GM19438 (cell line): ENCODE measurements around the gene STK40.
A peak's percentile ranks its signal among the peaks of the same experiment; 100 is the strongest.

Source experiments
- ATAC-seq: cut with Tn5 transposase; IDR thresholded peaks from one replicate; pipeline ENCODE4 v1.9.1; 2021; ENCODE audit warnings: low read depth; ENCODE audit not compliant: unreplicated experiment

STK40 gene

DNA sequence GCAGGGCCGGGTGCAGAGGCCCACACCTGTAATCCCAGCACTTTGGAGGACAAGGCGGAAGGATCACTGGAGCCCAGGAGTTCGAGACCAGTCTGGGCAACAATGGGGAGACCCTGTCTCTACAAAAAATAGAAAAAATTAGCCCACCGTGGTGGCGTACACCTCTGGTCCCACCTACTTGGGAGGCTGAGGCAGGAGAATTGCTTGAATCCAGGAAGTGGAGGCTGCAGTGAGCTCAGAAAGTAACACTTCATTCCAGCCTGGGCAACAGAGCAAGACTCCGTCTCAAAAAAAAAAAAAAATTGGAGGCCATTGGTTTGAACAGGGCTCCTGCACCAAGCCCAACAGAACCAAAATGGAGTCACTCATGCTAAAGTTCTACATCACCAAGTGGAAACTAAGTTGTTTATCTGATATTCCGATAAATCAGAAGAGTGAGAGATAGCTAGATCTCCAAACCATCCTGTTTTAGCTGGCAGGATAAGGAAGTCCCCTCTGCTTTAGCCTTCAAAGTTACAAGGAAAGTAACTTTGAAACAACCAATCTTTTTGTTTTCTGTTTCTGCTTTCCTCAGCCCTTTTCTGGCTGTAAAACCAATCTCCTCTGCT lies 12.8 kb upstream of the STK40 start:
- ATAC-seq, result no peak

DNA sequence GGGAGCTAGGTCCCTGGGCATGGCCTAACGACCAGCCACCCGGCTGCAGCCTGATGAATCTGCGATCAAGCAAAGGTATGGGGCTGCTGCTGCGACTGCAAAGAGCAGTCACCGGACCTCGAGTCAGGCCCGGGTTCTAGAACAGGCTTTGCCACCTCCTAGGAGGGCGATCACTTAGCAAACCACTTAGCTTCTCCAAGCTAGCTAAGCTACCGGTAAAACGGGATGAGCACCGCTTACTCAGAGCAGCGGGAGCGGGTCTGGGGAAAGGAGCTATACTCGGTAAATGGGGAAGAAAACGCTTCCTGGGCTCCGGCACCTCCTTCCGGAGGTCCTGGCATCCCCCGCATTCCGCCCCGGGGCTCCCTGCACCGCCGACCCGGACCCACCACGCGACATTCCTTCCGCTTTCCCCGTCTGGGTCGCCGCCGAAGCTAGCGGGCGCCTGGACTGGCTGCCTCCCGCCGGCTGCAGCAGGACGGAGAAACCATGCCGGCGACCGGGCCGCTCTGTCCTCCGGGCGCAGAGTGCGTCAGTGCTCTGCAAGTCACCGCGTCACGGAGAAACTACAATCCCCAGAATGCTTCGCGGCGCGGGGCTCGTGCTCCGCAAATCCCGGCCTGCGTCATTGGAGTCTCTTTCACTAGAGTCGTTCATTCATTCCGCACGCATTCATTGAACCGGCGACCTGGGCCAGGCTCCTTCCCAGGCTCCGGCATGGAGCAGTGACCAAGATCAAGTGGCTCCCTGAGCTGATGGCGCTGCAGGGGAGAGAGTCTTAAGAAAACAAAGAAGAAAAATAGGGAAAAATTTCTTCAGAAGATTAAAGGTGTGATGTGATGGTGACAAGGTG lies 11.9 kb upstream of the STK40 start, which contains the start of gene LSM10:
TSS of gene LSM10 (minus strand) at position 531 of the 853 bp plus-strand sequence. CDS start 3,779 bp downstream, outside the sequence.
- peak; percentile 50 for ATAC-seq

DNA sequence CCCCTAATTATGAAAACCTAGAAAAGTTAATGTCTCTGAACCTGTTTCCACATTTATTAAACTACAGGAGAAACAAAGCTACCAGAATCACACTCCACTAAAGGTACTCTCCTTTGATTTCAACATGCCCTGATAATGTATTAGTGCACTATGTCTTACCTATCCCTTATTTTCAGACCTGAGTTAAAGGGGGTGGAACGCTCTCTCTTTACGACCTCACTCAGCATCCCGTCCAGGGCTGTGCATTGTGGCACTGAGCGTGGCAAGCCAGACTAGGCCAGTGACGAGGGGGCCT lies 11.3 kb upstream of the STK40 start:
- ATAC-seq, result no peak

DNA sequence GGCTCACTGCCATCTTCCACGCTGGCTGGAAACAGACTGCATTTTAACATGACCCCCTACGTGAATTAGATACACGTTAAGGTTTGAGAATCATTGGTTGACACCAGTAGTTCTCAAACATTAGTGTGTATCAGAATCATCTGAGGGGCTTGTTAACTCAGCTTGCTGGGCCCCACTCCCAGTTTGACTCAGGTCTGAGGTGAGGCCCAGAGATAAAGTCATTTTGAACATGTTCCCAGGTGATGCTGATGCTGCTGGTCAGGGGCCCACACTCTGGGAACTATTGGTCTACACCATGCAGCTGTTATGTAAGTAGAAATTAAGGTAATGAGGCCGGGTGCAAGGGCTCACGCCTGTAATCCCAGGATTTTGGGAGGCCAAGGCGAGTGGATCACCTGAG lies 10.6 kb upstream of the STK40 start:
- no peak for ATAC-seq

DNA sequence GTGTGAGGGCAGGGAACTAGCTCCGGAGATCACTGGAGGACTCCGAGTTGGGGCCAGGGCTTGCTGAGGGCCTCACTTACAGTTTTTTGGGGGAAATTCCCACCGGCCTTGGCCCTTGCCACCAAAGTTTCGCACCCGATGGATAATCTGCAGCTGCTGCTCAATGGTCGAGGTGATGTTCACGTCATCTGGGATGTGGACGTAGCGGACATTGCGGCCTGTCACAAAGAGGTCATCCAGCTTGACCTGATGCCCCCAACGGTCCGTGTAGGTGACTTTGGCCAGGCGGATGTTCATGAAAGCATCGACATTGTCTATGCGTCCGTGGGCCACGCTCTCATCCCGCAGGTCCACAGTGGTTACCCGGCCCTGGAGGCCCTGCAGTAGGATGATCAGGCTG lies 8.0 kb upstream of the STK40 start:
- no peak for ATAC-seq

DNA sequence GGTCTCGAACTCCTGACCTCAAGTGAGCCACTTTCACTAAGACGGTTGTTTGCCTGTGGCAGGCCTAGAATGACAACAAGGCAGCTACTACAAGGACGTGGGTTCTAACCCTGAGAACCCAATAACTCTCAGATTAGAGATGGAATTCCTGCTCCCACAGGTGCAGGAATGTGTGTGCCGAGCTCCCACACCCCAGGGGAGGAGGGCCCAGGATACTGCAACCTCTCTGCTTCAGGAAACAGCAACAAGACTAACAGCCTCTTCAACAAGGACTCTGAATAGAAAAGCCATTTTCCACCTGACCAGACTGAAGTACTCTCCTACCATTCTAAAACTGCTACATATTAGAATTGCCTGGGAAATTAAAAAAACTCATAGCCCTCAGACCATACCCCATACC lies 7.1 kb upstream of the STK40 start:
- ATAC-seq, result no peak

DNA sequence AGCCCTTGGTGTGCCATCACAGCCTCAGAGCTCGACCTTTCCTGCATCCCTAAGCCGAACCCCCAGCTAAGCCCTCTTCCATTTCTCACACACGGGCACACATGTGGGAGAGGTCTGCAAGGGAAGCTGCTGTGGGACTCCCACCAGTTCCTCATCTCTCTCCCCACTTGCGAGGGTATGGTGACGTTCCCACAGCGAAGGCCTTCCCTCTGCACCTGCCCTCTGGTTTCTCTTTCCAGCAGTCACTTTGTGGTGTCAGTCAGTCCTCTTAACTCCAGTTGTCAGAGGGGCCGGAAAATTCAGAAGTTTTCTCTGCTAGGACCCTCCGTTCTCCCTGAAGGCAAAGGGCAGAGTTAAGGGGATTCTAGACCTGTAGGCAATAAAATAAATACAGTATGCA lies 5.5 kb upstream of the STK40 start:
- ATAC-seq, result no peak

DNA sequence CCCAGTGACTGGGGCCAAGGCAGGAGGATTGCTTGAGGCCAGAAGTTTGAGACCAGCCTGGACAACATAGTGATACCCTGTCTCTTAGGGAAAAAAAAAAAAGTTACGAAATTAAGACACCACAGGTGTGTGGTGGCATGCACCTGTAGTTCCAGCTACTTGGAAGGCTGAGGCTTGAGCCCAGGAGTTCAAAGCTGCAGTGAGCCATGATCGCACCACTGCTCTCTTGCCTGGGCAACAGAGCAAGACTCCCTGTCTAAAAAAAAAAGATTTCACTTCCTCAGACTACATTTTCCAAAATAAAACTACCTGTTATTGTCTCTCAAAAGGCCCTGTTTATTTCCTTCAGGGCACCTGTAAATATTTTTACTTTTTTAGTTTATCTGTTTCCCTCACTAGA lies 4.7 kb upstream of the STK40 start:
- no peak for ATAC-seq

DNA sequence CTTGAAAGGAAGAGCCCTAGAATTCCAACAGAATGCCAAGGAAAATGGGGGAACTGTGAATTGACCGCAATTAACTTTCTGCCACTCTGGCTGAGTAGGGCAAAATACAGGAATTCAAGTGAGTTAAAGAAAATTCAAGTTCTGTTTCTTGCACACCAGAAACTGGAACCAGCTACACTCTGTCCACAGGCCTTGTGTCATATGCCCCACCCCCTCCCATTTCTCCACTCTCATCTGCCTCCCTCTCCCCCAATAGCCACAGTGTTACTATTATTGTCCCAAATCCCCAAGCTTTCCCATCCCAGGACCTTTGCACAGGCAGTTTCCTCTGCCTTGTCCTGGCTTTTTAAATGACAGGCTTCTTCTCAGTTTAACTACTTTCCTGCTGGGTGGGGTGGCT lies 4.3 kb upstream of the STK40 start:
- no peak for ATAC-seq

DNA sequence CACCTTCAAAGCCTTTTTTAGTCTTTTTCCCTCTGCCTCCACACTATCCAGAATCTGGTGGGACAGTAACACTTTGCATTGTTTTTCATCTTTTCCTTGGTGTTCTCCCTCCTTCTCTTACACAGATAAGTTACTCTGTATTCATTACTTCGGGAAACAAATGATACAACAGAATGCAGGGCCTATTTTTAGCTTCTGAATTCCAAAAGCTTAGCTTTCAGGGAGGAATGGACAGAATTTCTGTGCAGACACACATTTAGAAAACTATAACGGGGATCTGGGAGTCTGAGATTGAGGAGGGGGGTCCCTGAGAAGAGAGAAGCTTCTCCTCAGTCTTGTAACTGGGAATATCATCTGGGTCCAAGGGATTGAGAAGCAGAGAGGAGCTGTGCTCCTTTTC lies 3.5 kb upstream of the STK40 start:
- ATAC-seq, result no peak

DNA sequence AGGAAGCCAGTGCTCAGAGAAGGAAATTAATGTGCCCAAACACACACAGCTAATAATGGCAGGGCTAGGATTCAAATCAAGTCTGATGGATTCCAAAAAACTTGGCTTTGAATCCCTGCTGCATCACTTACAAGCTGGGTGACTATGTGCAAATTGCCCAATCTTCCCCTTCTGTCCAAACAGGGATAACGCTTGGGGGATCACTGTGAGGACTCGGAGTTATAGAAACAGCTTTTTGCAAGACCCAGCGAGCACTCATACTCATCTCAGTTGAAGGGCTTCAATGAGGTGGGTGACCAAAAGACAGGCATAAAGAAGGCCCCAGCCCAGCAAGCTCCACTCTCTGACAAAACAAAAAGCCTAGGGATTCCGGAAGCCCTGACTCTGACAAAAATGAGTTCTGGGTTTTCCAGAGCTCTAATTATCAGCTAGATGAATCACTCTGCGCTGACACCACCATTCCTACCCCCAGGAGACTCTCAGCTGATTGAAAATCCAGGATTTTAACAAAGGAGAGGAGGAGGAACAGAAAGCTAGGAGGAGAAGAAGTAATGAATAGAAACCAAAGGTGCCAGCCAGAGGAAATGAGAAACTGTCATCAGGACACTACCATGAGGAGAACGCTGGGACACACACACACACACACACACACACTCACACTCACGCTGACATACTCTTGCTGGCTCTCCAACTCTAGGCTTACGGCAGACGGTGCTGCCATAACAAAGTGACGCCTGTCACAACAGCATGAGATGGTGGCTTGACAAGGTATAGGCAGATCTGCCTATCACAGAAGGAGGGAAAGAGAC lies 1.6 kb upstream of the STK40 start:
- no peak for ATAC-seq

DNA sequence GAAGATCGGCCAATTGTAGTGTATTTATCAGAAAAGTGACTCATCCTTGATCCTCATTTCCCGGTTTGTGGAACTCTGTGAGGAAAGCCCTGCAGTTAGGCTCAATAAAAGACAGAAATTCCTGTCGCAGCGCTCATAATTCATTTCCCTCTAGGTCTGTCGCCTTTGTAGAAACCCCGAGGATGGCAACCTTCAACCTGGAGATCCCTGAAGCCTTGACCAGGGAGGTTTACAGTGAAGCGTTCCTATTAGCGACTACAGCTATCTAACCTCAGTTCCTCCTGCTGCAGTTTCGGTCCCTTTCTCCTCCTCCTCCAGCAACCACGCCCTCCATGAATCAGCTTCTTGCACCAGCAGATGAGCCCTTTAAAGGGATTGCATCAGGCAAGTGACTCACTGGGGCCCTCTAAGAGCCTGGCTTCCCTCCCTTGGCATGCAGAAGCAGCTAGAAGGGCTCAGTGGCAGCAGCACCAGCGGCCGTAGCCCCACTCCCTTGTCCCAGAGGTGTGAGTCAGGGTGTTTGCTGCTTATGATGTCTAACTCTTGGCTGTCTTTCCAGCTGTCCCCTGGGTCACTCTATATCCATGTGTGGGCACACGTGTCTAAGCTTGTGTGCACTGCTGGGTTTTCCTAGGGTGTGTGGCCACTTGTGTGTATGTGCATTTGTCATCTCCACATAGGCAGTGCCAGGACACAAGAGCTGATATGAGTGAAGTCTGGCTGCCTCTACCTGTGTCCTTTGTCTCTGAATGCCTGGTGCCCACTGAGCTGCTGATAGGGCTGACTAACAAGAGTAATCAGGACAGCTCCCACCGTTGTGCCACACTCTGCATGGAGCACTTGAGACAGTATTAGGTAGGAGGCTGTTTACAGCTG lies 779 bp upstream of the STK40 start:
- ATAC-seq, result peak; percentile 45

DNA sequence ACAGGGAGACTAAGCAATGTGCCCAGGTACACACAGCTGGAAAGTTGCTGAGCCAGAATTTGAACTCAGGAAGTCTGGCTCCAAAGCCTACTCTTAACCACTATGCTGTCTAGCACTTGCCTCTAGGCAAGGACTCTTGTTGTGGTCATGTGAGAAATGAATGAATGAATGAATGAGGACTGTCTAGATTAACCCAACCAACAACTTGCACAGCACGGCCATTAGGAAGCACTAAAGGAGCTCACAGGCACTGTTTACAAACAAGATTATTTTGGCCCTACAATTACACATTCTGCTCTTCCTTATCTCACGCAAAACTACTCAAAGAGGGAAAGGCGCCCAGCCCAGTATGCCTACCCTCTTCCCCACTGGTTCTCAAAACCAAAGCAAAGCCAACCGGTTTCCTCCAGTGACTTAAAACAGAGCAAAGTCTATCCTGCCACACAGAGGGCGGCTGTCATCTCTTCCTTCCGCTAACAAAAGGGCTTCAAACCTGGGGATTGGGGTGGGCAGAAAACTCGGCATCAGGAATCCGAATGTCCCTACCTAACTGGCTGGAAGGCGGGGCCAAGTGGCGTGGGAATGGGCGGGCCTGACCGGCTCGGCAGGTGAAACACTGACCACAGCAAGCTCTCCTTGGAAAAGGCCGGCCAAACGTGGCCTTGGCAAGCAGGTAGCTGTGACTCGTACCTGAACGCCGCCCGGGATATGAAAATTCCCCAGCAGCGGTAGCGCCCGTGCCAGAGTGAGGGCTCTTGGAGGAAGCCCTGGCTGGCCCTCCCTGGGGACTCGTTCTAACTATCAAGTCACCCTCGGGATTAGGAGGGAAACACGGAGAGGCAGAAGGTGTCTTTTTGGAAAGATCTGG lies 948 bp downstream of the STK40 start:
- no peak for ATAC-seq

DNA sequence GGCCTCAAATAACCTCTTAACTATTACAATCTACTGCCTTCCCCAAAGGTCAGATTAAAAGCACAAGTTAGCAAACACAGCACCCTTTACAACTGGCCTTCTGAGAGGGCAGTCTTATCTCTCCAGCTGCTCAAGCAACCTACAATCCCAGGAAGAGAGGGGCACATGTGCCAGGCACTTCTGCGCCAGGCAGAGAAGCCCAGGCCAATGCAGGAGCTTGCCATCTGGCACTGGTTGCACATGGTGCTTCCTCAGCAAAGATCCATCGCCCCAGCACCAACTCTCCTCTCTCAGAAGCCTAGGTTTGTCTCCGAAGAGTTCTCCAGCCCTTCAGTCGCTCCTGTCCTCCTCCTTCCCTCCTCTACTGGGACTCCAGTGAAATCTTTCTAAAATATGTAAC lies 2.5 kb downstream of the STK40 start:
- no peak for ATAC-seq

DNA sequence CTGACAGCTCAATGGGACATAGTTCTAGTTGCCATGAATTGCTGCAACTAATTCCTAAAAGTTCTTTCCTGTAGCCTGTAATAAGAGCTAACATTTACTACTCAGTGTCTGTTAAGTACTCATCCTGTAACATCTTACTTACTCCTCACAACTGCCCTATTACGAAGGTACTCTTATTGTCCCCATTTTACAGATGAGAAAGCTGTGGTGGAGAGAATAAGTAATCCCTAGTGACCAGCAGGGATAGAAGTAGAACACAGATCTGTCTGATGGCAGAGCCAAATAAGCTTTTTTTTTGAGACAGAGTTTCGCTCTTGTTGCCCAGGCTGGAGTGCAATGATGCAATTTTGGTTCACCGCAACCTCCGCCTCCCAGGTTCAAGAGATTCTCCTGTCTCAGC lies 3.1 kb downstream of the STK40 start:
- ATAC-seq, result no peak

DNA sequence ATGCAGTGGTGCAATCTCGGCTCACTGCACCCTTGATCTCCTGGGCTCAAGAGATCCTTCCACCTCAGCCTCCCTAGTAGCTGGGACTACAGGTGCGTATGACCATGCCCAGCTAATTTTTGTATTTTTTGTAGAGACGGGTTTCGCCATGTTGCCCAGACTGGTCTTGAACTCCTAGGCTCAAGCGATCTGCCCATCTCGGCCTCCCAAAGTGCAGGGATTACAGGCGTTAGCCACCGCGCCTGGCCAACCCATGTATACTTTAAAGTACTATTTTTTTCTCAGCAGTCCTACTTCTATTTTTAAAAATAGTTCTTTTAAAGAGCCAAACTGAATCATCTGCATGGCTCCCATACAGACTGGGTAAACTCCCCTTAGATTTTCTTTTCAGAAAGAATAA lies 3.5 kb downstream of the STK40 start:
- no peak for ATAC-seq

DNA sequence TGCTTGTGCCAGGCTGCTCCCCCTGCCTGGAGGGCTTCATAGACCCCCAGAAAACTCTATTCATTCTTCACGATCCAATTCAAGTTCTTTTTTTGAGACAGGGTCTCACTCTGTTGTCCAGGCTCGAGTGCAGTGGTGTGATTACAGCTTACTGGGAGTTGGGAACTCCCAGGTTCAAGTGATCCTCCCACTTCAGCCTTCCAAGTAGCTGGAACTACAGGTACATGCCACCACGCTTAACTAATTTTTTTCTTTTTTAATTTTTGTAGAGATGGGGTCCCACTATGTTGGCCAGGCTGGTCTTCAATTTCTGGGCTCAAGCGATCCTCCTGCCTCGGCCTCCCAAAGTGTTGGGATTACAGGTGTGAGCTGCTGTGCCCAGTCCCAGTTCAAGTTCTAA lies 4.3 kb downstream of the STK40 start:
- ATAC-seq, result no peak

DNA sequence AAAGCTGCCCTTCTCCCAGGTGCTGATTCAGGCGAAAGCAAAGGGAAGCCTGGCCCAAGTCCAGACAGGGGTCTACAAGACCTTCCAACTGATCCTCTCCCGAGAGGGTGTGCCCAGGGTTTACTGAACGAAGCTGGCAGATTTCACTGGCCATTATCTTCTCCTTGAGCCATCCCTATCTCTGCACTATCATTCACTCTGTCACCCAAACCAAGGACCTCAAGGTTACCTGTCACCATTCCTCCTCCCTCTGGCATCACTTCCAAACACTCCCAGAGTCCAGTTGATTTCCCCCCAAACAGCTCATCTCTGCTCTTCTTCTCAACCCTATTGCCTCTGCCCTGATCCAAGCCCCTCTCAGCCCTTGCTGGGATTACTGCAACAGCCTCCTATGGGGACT lies 4.9 kb downstream of the STK40 start:
- ATAC-seq, result no peak

DNA sequence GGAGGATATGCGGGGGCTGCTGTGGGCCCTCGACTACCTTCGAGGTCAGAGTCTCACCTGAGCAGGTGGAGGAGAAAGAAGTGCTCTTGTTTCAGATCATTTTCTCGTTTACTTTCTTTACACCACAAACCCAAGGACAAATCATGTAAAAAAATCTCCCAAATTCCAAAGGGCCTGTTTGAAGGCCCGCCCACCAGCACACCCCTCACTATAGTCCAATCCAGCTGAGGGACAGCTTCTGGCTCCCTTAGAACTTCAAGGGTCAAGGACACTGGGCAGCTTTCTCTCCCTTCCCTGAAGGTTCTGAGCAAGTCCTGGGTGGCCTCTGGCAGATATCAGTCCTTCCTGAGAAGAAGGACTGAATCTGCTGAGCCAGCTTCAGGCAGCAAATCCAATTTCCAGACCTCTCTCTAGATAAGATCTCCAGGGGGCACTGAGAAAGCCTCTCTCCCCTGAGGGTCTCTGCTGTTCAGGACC lies 5.5 kb downstream of the STK40 start:
- ATAC-seq, result no peak
